AG10803 (cell line): ENCODE results near the gene ZNF143.

ENCODE experiments used
- DNase-seq: peaks from one replicate; pipeline ENCODE4 v3.0.0; 2010; ENCODE audit warnings: low read depth
- H3K4me3 ChIP-seq: 2 replicates; pipeline ENCODE4 v1.5.1; 2011; ENCODE audit warnings: mild to moderate bottlenecking, low read length, control low read depth
- CTCF ChIP-seq: conservative IDR thresholded peaks from 2 replicates; pipeline ENCODE4 v1.5.1; 2011; ENCODE audit warnings: mild to moderate bottlenecking, low read length, control low read depth, inconsistent platforms

The ZNF143 gene

GRCh38 chr11:9518835-9519410 lies 58.1 kb downstream of the ZNF143 start:
- H3K4me3 ChIP-seq, result no peak overlapping the region
- no peak for TF ChIP-seq CTCF
- no peak for DNase-seq

GRCh38 chr11:9524001-9524400 lies 63.2 kb downstream of the ZNF143 start:
- no peak overlapping the region for H3K4me3 ChIP-seq
- no peak for TF ChIP-seq CTCF
- no peak for DNase-seq

- no peak for TF ChIP-seq CTCF
- no peak overlapping the region for H3K4me3 ChIP-seq
- DNase-seq, result no peak
Observed at GRCh38 chr11:9525116-9525515, 64.3 kb downstream of the ZNF143 start.

GRCh38 chr11:9527481-9528135 lies 66.8 kb downstream of the ZNF143 start:
- no peak for TF ChIP-seq CTCF
- DNase-seq, result peak; percentile 94
- no peak overlapping the region for H3K4me3 ChIP-seq

- H3K4me3 ChIP-seq, result no peak overlapping the region
- no peak for TF ChIP-seq CTCF
- DNase-seq, result no peak
Observed at GRCh38 chr11:9528136-9528501, 67.3 kb downstream of the ZNF143 start.

- TF ChIP-seq CTCF, result no peak
- DNase-seq, result no peak
- no peak overlapping the region for H3K4me3 ChIP-seq
Observed at GRCh38 chr11:9528573-9529333, 67.9 kb downstream of the ZNF143 start.

- DNase-seq, result no peak
- TF ChIP-seq CTCF, result no peak
- no peak overlapping the region for H3K4me3 ChIP-seq
Observed at GRCh38 chr11:9529334-9529650, 68.5 kb downstream of the ZNF143 start.
